KOPT-K1 (cell line): ENCODE measurements around the gene STK17A.
A peak's percentile ranks its signal among the peaks of the same experiment; 100 is the strongest.
"Not testable (repeated sequence)": the region's sequence is repeated elsewhere in the genome, so short reads cannot be mapped to it uniquely, and the experiment has no call there.

Experiments
- H3K27ac ChIP-seq: fragments of 200-600 bp; sonication (generic); 2 replicates; pipeline ENCODE4 v1.5.1; 2016; ENCODE audit warnings: antibody characterized with exemption, mild to moderate bottlenecking, low read depth, low read length; ENCODE audit not compliant: poor library complexity, severe bottlenecking
- H3K36me3 ChIP-seq: fragments of 200-600 bp; sonication (generic); 2 replicates; pipeline ENCODE4 v1.5.1; 2017; ENCODE audit warnings: antibody characterized with exemption, mild to moderate bottlenecking, low read length, moderate library complexity; ENCODE audit not compliant: insufficient read depth
- H3K9me3 ChIP-seq: fragments of 200-600 bp; sonication (generic); 2 replicates; pipeline ENCODE4 v1.5.1; 2017; ENCODE audit warnings: antibody characterized with exemption, low read length, mild to moderate bottlenecking; ENCODE audit not compliant: insufficient read depth, poor library complexity, severe bottlenecking

STK17A gene

DNA sequence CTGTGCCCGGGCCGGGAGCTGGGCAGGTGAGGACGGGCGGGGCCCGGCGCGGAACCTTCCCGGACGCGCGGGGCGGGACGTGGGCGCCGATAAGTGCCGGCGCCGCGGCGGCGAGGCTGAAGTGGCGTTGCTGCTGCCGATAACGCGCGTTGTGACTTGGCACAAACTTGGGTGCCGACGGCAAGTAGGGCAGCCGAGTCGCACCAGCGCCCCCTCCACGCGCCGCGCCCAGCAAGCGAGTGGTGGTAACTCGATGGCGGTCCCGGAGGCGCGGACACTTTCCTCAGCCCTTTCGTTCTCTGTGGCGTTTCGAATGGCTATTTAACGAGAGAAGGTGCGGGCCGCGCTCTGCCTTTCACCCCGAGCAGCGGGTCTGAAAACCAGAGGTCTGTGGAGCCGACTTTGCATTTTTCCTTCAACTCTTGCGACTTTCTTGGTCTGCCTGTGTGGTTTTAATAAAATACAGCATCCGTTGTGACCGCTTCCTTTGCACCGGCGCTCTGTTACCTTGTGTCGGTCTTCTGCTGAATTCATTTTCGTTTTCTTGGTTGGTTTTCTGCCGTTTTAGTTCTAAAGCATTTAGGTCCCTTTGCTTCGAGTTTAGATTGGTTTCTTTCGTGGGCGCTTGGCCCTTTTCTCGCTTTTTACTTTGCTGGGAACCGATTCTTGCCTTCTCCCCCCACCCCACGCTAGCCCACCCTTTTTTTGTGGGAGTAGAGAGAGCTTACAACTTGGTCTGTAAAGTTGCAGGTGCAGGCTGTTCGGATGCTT, 701 bp downstream of the STK17A start:
- H3K27ac ChIP-seq: peak overlapping the region; percentile 93
- H3K36me3 ChIP-seq: peaks cover 7% of the 10 kb centered on the region; the same call in 1 of the 2 replicates
- no peaks in the 10 kb centered on the region for H3K9me3 ChIP-seq

DNA sequence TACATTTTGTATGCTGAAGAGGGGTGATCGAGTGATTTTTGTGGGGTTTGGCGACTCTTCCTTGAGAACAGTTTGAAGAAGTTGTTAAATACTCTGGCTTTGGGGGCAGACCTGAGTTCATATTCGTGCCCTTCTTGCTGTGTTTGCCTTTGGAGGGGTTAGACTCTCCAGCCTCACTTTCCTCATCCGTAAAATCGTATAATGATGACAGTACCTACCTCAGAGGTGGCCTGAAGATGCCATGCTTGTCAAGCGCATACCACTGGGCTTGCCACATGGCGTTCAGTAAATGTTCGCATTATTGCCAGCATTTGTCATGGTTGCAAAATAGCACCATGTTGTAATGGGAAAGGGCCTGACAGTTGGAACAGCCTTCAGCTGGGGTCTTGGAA, 1.3 kb downstream of the STK17A start:
- Histone ChIP-seq H3K9me3 (no peaks in the 10 kb centered on the region), H3K27ac (peak overlapping the region; percentile 93), H3K36me3 (peaks cover 7% of the 10 kb centered on the region; the same call in 1 of the 2 replicates)

DNA sequence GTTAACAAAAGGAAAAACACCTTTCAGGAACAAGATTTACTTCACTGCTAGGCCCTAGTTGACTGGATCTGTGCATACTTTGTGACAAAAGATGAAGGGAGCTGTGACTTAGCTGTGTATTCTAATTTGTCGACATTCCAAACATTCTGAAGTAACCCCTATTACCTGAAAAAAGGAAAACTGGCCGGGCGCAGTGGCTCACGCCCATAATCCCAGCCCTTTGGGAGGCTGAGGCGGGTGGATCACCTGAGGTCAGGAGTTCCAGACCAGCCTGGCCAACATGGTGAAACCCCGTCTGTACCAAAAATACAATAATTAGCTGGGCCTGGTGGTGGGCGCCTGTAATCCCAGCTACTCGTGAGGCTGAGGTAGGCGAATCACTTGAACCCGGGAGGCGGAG, 1.8 kb downstream of the STK17A start:
- not testable (repeated sequence) for H3K9me3 ChIP-seq, H3K36me3 ChIP-seq
- peak overlapping the region; percentile 93 for H3K27ac ChIP-seq

DNA sequence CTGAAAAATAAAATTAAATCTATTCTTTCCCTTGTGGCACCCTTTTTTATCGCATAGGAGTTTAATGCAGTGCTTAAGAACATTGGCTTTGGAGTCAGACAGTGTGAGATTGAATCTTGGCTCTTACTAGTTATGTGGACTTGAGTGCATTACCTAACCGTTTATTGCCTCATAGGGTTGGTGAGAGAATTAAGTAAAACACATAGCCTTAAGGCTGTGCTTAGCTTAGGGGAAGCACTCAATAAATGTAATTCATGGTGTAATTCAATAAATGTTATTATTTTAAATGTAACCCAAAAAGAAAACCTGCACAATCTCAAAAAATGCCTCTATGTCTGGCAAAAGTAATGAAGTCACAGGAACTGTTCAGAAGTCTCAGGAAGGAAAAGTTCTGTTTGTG, 2.7 kb downstream of the STK17A start:
- H3K9me3 ChIP-seq: no peaks in the 10 kb centered on the region
- peak overlapping the region; percentile 93 for H3K27ac ChIP-seq
- peaks cover 7% of the 10 kb centered on the region; the same call in 1 of the 2 replicates for H3K36me3 ChIP-seq

DNA sequence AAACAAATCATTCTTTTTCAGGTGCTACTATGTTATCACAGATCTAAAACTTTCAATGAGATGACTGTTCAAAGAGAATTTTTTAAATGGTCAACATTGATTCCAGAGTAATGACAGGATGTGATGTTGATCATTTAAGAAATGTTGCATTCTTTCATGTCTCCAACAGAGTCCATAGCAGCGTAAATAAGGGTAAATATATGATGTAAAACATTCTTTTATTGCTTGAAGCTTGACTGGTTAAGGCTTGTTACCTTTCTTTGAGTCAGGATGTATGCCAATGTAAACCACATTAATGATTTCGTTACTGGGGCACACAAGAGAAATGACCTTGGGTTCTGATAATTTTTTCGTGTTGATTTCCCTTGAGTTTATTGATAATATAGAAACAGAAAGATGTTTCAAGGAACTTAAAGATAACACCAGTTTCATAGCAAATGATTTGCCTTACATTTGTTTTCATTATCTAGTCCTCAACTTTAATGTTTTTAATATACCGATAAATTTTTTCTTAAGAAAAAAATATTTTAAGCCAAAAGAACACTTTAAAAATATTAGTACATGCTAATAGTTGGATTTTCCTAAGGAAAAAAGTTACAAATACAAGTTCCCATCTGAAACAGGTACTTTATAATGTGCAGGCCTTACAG, 3.5 kb downstream of the STK17A start:
- no peaks in the 10 kb centered on the region for H3K9me3 ChIP-seq
- H3K27ac ChIP-seq: peak overlapping the region; percentile 1
- H3K36me3 ChIP-seq: peaks cover 7% of the 10 kb centered on the region; the same call in 1 of the 2 replicates

DNA sequence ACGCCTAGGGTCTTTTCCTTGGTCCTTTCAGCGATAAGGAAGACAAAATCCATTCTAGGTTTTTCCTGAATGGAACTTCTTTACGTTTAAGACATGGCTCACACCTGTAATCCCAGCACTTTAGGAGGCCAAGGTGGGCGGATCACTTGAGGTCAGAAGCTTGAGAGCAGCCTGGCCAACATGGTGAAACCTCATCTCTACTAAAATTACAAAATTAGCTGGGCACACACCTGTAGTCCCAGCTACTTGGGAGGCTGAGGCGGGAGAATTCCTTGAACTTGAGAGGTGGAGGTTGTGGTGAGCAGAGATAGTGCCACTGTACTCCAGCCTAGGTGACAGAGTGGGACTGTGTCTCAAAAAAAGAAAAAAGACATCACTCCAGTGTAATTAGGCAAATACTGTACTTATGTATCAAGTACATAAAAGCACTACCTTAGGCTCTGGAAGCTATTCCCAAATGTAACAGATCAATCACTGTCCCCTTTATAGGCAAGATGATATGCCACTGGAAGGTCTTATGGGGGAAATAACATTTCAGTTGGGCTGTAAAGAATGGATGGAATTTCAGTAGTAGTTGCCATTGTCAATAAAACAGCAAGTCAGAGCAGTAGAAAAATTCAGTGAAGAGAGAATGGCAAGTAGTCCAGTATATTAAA, 5.7 kb downstream of the STK17A start:
- Histone ChIP-seq H3K36me3 (peaks cover 7% of the 10 kb centered on the region; the same call in 1 of the 2 replicates), H3K9me3 (no peaks in the 10 kb centered on the region), H3K27ac (no peak overlapping the region)

DNA sequence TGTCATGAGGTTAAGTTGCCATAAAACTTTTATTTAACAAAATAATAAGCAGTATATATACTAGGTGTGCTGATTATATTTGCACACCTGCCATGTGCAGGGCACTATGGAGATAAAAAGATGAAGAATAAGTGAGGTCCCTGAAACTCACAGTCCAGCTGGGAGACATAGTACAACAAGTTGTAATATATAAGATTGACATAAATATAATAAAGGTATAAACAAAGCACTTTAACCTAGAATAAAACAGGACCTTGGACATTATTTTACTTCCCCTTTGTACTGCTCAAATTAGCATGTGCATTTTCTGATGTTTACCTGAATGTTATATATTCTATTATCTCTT, 6.2 kb downstream of the STK17A start:
- H3K9me3 ChIP-seq: no peaks in the 10 kb centered on the region
- peaks cover 7% of the 10 kb centered on the region; the same call in 1 of the 2 replicates for H3K36me3 ChIP-seq
- H3K27ac ChIP-seq: no peak overlapping the region

DNA sequence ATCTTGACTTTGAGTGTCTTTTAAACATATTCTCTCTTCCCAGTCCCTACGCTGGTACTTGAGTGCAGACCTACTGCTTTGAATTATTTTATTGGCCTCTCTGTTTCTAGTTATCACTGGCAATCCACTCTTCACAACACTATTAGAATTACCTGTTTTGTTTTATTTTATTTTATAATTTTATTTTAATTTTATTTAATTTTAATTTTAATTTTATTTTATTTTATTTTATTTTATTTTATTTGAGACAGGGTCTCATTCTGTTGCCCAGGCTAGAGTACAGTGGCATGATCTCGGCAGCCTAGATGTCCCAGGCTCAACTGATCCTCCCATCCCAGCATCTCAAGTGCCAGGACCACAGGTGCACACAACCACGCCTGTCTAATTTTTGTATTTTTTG, 6.8 kb downstream of the STK17A start:
- no peak overlapping the region for H3K27ac ChIP-seq

DNA sequence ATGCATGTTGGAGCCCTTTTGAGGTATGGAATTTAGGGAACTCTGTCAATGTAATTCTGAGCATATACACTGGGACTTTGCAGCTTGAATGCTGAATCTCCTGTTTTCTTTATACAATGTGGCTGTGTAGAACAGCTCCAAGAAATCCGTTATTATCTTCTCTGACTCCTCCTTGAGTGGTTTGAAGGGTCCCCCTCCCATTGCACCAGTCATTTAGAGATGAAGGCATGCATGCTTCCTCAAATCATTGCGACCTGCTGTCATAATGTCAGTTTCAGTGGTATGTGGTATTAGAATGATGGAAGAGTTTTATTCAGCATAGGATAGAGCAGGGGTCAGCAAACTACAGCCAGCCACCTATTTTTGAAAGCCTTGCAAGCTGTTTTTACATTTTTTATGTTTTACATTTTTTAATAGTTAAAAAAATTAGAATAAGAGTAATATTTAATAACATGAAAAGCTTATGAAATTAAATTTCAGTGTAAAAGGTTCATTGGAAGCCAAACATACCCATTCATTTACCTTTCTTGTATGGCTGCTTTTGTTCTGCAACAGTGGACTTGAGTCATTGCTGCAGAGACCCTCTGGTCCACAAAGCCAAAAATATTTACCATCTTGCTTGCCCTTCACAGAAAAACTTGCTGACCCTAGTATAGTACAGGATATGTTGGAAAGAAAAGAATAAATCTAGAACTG, 8.1 kb downstream of the STK17A start:
- Histone ChIP-seq H3K27ac (no peak overlapping the region), H3K9me3 (no peaks in the 10 kb centered on the region), H3K36me3 (peaks cover 17% of the 10 kb centered on the region)

More for the DNA sequence above, 6.8 kb downstream of the STK17A start:
- peaks cover 7% of the 10 kb centered on the region; the same call in 1 of the 2 replicates for H3K36me3 ChIP-seq
- H3K9me3 ChIP-seq: no peaks in the 10 kb centered on the region

DNA sequence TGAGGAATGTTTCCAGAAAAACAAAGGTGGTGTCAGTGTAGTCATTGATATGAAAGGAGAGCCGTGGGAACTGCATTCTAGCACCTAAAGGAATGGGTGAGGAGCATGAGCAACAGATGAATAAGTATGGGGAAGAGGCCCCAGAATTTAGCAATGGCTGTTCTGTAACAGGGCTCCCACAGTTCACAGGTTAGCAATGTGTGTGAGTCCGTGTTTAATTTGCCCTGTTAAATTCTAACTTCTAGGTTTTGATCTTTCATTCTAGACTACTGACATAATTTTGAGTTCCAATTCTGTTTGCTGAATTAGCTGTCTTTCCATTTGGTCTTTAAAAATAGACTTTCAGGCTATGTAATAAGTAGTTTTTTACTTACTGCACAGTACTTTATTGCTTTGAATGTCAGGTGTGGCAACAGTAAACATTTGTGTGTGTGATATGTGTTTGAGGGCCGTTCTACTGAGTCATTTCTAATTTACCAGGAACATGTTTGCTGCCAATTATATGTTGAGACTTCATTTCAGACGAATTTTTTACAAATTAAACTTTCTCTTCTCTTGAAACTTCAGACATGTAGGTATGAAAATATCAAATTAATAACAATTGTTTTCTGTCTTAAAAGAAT, 8.8 kb downstream of the STK17A start:
- Histone ChIP-seq H3K36me3 (peaks cover 23% of the 10 kb centered on the region), H3K27ac (no peak overlapping the region), H3K9me3 (no peaks in the 10 kb centered on the region)

DNA sequence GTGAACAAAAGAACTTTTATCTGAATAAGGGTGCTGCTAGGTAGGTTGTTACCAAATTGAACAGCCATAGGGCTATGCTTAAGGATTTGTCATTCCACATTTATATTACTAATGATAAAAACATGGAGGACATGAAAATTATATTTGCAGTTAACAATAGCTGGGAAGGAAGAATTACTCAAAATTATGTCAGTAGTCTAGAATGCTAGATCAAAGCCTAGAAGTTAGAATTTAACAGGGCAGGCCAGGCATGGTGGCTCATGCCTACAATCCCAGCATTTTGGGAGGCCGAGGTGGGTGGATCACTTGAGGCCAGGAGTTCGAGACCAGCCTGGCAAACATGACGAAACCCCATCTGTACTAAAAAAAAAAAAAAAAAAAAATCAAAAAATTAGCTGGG, 9.4 kb downstream of the STK17A start:
- Histone ChIP-seq H3K27ac (no peak overlapping the region), H3K36me3 (peaks cover 30% of the 10 kb centered on the region), H3K9me3 (no peaks in the 10 kb centered on the region)

DNA sequence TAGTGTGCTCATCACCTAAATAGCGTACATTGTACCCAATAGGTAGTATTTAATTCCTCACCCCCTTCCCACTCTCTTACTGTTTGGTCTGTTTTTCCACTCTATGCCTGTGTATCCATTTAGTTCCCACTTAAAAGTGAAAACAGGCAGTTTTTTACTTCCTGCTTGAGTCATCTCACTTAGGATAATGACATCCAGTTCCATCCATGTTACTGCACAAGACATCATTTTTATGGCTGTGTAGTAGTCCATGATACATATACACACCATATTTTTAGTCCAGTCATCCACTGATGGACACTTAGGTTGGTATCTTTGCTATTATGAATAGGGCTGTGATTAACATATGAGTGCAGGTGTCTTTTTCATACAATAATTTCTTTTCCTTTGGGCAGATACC, 10.1 kb downstream of the STK17A start:
- no peak overlapping the region for H3K27ac ChIP-seq
- peaks cover 35% of the 10 kb centered on the region for H3K36me3 ChIP-seq
- H3K9me3 ChIP-seq: no peaks in the 10 kb centered on the region

DNA sequence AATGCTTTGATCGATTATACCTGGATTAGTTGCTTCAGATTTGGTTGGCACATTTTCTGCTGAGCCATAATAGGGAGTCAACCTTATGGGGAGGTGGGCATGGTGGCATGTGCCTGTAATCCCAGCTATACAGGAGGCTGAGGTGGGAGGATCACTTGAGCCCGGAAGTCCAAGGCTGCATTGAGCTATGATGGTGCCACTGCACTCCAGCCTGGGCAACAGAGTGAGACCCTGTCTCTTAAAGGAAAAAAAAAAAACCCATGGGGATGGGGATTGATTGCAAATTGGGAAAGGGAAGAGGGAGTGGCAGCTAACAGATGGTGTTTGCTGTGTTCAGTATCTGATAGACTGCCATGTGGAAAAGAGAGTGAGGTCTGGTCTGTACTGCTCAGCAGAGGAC, 11.1 kb downstream of the STK17A start:
- Histone ChIP-seq H3K9me3 (no peaks in the 10 kb centered on the region), H3K27ac (no peak overlapping the region), H3K36me3 (peaks cover 40% of the 10 kb centered on the region)

DNA sequence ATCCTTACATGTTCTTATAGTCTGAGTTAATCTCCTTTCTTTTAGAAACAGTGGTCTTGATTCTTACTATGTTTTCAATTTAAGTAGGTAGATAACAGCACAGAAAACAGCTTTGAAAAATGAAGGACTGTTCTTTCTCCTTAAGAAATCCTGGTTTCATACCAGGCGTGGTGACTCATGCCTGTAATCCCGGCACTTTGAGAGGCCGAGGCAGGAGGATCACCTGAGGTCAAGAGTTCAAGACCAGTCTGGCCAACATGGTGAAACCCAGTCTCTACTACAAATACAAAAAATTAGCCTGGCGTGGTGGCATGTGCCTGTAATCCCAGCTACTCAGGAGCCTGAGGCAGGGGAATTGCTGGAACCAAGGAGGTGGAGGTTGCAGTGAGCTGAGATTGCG, 13.5 kb downstream of the STK17A start:
- H3K27ac ChIP-seq, H3K9me3 ChIP-seq: not testable (repeated sequence)
- H3K36me3 ChIP-seq: peaks cover 58% of the 10 kb centered on the region

DNA sequence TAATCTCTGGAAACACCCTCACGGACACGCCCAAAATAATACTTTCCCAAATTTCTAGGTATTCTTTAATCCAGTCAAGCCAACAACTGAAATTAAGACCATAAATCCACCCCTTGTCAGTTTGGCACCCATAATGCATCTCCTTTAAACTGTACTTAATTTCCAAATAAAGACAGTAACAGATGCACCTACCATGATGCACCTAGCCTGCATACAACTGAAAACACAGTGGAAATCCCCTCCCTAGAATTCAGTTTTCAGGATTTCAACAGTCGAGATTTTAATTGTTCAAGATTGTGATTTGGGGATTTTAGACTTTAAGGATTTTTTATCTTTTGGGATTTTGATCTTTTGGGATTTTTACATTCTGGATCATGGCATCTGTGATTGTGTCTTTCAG, 17.1 kb downstream of the STK17A start:
- H3K27ac ChIP-seq: no peak overlapping the region
- H3K9me3 ChIP-seq: no peaks in the 10 kb centered on the region
- peaks cover 93% of the 10 kb centered on the region for H3K36me3 ChIP-seq
